ENCODE data around the gene PSMB11. TPM values are rescaled to one million over a fixed set of nuclear protein-coding genes. Genes with fewer than 3 reads are reported as not detected.
"Not testable (repeated sequence)": the region's sequence is repeated elsewhere in the genome, so short reads cannot be mapped to it uniquely, and the experiment has no call there.

Gene PSMB11
- total and polyA plus RNA-seq, 2 experiments from 2014 or later, result 0.12 TPM; not detected in 1

DNA sequence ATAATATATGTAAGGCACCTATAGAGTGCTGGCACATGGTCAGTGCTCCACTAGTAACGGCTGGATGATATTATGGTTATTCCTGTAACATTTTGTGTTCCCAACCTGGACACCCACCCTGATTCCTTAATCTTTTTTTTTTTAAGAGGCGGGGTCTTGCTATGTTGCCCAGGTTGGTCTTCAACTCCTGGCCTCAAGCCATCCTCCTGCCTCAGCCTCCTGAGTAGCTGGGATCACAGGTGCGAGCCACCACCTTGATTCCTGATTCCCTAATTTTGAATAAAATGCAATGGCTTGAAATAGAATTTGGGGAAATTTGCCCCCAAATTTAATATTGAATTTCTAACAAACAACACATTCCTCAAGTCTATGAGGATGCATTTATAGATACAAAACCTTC lies 39.4 kb upstream of the PSMB11 start:
- no peak overlapping the region for H3K27ac ChIP-seq
- TF ChIP-seq, protein P1, sequence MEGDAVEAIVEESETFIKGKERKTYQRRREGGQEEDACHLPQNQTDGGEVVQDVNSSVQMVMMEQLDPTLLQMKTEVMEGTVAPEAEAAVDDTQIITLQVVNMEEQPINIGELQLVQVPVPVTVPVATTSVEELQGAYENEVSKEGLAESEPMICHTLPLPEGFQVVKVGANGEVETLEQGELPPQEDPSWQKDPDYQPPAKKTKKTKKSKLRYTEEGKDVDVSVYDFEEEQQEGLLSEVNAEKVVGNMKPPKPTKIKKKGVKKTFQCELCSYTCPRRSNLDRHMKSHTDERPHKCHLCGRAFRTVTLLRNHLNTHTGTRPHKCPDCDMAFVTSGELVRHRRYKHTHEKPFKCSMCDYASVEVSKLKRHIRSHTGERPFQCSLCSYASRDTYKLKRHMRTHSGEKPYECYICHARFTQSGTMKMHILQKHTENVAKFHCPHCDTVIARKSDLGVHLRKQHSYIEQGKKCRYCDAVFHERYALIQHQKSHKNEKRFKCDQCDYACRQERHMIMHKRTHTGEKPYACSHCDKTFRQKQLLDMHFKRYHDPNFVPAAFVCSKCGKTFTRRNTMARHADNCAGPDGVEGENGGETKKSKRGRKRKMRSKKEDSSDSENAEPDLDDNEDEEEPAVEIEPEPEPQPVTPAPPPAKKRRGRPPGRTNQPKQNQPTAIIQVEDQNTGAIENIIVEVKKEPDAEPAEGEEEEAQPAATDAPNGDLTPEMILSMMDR (IDR thresholded peaks at IDR 0.05; ENCODE audit: low read depth, low read length), result no peak
- H3K36me3 ChIP-seq, result no peaks in the 10 kb centered on the region
- H3K4me3 ChIP-seq, result no peak overlapping the region
- DNase-seq (ENCODE audit: low read depth in 1 of 2, low spot score in 1 of 2), result no peak
- H3K27me3 ChIP-seq, result no peaks in the 10 kb centered on the region
- peaks cover 17% of the 10 kb centered on the region for H3K4me1 ChIP-seq (ENCODE audit: low read depth)
- H3K9me3 ChIP-seq (ENCODE audit: low read depth), result no peaks in the 10 kb centered on the region

DNA sequence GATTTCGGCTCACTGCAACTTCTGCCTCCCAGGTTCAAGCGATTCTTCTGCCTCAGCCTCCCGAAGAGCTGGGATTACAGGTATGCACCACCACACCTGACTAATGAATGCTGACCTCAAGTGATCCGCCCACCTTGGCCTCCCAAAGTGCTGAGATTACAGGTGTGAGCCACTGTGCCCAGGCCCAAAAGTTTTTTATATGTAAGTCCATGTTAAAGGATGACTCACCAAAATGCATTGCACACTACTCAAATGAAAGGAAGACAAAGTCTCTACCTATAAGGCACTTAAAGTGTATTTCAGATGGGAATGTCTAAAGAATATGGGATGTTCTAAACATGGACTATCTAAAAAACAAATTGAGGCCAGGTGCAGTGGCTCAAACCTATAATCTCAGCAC lies 37.7 kb upstream of the PSMB11 start:
- not testable (repeated sequence) for H3K9me3 ChIP-seq (ENCODE audit: low read depth); DNase-seq (ENCODE audit: low read depth in 1 of 2, low spot score in 1 of 2); H3K27ac ChIP-seq; H3K27me3 ChIP-seq; H3K36me3 ChIP-seq; H3K4me3 ChIP-seq
- H3K4me1 ChIP-seq (ENCODE audit: low read depth), result peaks cover 16% of the 10 kb centered on the region

DNA sequence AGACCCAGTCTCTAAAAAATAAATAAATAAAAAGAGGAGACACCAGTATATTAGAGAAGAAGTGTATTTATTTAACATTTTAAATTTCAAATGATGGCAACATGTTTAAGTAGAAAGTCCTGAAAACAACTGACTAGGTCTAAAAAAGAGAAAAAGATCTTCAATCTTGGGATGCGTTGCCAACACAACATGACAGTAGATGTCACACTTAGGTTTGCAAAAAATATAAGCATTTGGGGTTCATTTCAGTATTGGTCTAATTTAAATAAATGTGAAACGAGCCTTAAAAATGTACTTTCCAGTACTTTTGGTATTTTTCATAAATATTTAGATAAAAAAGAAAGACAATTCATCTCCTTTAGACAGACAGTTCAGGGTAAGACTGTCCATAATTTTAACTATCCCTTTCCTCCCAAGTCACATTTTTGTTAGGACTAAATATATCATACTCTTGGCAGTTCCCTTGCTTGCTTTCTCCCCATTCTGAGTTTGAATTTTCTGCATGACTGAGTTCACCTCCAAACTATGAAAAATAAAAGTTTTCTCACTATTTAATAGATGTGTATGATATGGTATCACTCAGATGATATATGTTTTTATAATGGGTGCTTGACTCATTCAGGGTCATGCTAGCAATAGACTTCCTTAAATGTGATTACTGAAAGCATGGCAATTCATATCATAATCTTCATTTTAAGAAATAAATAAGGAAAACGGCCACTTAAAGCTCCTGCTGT lies 36.4 kb upstream of the PSMB11 start:
- peak overlapping the region; percentile 40 for H3K4me3 ChIP-seq
- H3K4me1 ChIP-seq (ENCODE audit: low read depth), result peaks cover 12% of the 10 kb centered on the region
- no peak overlapping the region for H3K27ac ChIP-seq

DNA sequence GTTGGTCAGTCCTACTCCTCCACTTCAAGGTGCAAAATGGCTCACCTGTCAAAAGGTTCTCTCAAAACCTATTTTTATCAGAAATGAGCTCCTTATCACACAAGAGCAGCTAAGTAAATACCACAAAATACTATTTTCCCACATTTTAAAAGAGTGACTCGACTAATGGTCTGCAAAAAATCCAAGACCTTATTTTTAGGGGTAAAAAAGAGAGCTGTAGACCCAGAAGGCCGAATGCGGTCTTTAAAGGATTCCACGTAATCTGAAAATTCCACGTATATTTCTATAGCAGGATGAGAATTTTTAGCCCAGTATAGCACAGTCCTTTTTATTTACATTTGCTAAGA lies 35.9 kb upstream of the PSMB11 start:
- peaks cover 12% of the 10 kb centered on the region for H3K4me1 ChIP-seq (ENCODE audit: low read depth)
- H3K27me3 ChIP-seq, result no peaks in the 10 kb centered on the region
- no peaks in the 10 kb centered on the region for H3K9me3 ChIP-seq (ENCODE audit: low read depth)
- peak overlapping the region; percentile 40 for H3K4me3 ChIP-seq
- no peak for DNase-seq (ENCODE audit: low read depth in 1 of 2, low spot score in 1 of 2)
- H3K27ac ChIP-seq, result peak overlapping the region; percentile 89
- H3K36me3 ChIP-seq, result no peaks in the 10 kb centered on the region
- TF ChIP-seq, protein P1 (IDR thresholded peaks at IDR 0.05; ENCODE audit: low read depth, low read length), result no peak

More for the DNA sequence above, 36.4 kb upstream of the PSMB11 start:
- Histone ChIP-seq H3K9me3 (ENCODE audit: low read depth) (no peaks in the 10 kb centered on the region), H3K27me3 (no peaks in the 10 kb centered on the region), H3K36me3 (no peaks in the 10 kb centered on the region)
- DNase-seq (ENCODE audit: low read depth in 1 of 2, low spot score in 1 of 2), result no peak
- TF ChIP-seq, protein P1 (IDR thresholded peaks at IDR 0.05; ENCODE audit: low read depth, low read length), result no peak

DNA sequence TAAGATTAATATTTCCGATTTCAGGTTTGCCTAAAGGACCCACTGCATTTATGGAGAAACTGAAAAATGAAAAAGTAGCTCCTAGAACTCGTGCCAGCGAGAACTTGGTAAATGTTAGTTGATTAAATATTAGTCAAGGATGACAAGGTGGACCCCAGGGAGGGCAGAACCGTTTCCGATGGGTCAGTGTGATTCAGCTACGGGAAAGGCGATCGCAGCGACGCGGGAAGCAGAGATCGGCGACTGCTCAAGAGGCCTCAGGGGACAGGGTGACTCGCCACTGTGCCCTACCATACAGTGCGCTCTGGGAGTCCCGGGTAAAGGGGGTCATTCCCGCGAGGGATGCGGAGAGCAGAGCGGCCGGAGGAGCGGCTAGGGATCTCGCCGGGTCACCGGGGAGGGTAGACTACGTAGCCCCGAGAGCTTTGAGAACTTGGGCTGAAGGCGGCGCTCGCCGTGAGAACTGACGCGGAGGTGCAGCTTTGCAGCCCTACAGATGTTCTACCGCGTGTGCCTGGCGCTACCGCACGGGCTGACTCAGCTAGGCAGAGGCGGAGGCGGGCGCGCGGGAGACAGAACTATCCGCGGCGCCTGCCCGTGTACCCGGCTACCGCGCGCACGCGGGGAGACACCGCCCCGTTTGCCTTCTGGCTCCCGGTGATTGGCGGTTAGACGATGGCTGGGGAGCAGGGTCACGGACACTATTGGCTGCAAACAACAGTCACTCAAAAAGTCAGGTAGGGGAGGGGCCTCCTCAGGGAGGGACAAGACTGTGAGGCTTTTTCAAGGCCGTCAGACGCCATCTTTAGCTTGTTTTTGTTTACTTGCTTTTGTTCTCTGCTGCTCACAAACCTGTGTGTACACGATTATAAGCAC lies 35.2 kb upstream of the PSMB11 start:
- peak; percentile 96 to 99 for DNase-seq (ENCODE audit: low read depth in 1 of 2, low spot score in 1 of 2)
- TF ChIP-seq, protein P1 (IDR thresholded peaks at IDR 0.05; ENCODE audit: low read depth, low read length), result peak; percentile 29
- peaks cover 12% of the 10 kb centered on the region for H3K4me1 ChIP-seq (ENCODE audit: low read depth)
- peak overlapping the region; percentile 89 for H3K27ac ChIP-seq
- H3K27me3 ChIP-seq, result no peaks in the 10 kb centered on the region
- peak overlapping the region; percentile 40 for H3K4me3 ChIP-seq
- no peaks in the 10 kb centered on the region for H3K9me3 ChIP-seq (ENCODE audit: low read depth)
- no peaks in the 10 kb centered on the region for H3K36me3 ChIP-seq

DNA sequence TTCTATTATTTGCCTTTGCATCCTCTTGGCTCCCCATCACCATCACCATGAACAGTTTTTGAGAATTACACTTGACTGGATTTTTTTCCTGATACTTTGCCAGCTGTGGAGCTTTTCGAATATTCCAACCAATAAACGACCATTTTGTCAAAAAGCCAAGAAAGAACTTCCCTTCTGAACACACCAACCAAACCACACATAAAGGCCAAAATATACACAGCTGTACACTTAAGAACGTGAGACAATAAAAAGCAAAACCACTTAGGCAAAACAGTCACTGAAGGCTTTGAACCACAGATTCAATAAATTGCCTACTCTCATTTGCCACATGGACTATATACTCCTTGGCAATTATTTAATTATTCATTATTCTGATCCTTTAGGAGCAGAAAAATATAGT lies 33.2 kb upstream of the PSMB11 start:
- no peaks in the 10 kb centered on the region for H3K9me3 ChIP-seq (ENCODE audit: low read depth)
- H3K36me3 ChIP-seq, result no peaks in the 10 kb centered on the region
- H3K4me3 ChIP-seq, result no peak overlapping the region
- no peak overlapping the region for H3K27ac ChIP-seq
- no peak for DNase-seq (ENCODE audit: low read depth in 1 of 2, low spot score in 1 of 2)
- H3K27me3 ChIP-seq, result no peaks in the 10 kb centered on the region
- TF ChIP-seq, protein P1 (IDR thresholded peaks at IDR 0.05; ENCODE audit: low read depth, low read length), result no peak
- peaks cover 12% of the 10 kb centered on the region for H3K4me1 ChIP-seq (ENCODE audit: low read depth)

All from cardiac muscle cell (in vitro differentiated cells and primary cell).